Upper lobe of left lung (tissue), 4 donors: ENCODE measurements around the gene CEP70.
A peak's percentile ranks its signal among the peaks of the same experiment; 100 is the strongest.

Experiments used
- POLR2A ChIP-seq, 4 donors: fragments of 450-650 bp; IDR thresholded peaks; one replicate each; pipeline ENCODE4 v1.5.1; 2016 to 2017; ENCODE audit warnings: antibody characterized with exemption in 4 of 4, mild to moderate bottlenecking in 2 of 4
- POLR2AphosphoS5 ChIP-seq, 2 donors: sonication (generic); formaldehyde crosslinking; IDR thresholded peaks; one replicate each; pipeline ENCODE4 v1.5.1; 2017; ENCODE audit warnings: antibody characterized with exemption in 2 of 2
- TF ChIP-seq, protein P1 (sequence below), 6 experiments: fragments of 450-650 bp in 4 of 6; fragments of 200-600 bp in 2 of 6; sonication (generic) in 2 of 6; IDR thresholded peaks; one replicate each; pipeline ENCODE4 v1.5.1; 2016 to 2019; ENCODE audit warnings: antibody characterized with exemption in 6 of 6

- TF ChIP-seq, protein P1, sequence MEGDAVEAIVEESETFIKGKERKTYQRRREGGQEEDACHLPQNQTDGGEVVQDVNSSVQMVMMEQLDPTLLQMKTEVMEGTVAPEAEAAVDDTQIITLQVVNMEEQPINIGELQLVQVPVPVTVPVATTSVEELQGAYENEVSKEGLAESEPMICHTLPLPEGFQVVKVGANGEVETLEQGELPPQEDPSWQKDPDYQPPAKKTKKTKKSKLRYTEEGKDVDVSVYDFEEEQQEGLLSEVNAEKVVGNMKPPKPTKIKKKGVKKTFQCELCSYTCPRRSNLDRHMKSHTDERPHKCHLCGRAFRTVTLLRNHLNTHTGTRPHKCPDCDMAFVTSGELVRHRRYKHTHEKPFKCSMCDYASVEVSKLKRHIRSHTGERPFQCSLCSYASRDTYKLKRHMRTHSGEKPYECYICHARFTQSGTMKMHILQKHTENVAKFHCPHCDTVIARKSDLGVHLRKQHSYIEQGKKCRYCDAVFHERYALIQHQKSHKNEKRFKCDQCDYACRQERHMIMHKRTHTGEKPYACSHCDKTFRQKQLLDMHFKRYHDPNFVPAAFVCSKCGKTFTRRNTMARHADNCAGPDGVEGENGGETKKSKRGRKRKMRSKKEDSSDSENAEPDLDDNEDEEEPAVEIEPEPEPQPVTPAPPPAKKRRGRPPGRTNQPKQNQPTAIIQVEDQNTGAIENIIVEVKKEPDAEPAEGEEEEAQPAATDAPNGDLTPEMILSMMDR (IDR thresholded peaks at IDR 0.05), result no peak
- peak in 1 of 4 donors; percentile 29 for TF ChIP-seq POLR2A (IDR thresholded peaks at IDR 0.05)
- TF ChIP-seq POLR2AphosphoS5 (IDR thresholded peaks at IDR 0.05), result peak; percentile 25 to 36
These were observed 124.2 kb downstream of the CEP70 start for GRCh38 chr3:138469874-138470273.
